Measurements from ENCODE around the gene VSIG8.

DNA sequence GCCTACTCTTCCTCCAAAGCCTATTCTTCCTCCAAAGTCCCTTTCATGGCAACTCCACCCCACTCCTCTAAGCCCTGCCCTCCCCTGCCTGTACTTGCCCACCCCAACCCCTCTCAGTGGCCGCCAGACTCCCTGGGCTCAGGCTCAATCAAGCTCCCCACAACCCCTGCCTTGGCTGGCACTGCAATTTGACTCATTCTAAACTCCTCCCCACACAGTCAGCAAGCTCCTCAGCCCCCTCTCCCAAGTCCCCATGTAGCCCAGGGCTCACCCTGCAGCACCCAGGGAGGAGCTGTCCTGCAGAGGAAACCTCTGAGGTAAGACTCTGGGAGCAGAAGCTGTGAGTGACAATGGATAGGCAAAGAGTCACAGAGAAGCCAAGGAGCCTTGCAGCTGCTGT is 3.6 kb upstream of the VSIG8 start:
- no peak for TF ChIP-seq EZH2phosphoT487 (IDR thresholded peaks at IDR 0.05; ENCODE audit: low read depth)
- TF ChIP-seq, protein P1, sequence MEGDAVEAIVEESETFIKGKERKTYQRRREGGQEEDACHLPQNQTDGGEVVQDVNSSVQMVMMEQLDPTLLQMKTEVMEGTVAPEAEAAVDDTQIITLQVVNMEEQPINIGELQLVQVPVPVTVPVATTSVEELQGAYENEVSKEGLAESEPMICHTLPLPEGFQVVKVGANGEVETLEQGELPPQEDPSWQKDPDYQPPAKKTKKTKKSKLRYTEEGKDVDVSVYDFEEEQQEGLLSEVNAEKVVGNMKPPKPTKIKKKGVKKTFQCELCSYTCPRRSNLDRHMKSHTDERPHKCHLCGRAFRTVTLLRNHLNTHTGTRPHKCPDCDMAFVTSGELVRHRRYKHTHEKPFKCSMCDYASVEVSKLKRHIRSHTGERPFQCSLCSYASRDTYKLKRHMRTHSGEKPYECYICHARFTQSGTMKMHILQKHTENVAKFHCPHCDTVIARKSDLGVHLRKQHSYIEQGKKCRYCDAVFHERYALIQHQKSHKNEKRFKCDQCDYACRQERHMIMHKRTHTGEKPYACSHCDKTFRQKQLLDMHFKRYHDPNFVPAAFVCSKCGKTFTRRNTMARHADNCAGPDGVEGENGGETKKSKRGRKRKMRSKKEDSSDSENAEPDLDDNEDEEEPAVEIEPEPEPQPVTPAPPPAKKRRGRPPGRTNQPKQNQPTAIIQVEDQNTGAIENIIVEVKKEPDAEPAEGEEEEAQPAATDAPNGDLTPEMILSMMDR (IDR thresholded peaks at IDR 0.05; ENCODE audit: low read depth, low read length): no peak

All from OCI-LY3 (cell line).